GM21717 (cell line): ENCODE measurements around the gene GPR108.

Experiments
- ATAC-seq: cut with Tn5 transposase; IDR thresholded peaks from one replicate; pipeline ENCODE4 v1.9.1; 2021; ENCODE audit warnings: mild to moderate bottlenecking, moderate library complexity; ENCODE audit not compliant: unreplicated experiment

Gene GPR108

DNA sequence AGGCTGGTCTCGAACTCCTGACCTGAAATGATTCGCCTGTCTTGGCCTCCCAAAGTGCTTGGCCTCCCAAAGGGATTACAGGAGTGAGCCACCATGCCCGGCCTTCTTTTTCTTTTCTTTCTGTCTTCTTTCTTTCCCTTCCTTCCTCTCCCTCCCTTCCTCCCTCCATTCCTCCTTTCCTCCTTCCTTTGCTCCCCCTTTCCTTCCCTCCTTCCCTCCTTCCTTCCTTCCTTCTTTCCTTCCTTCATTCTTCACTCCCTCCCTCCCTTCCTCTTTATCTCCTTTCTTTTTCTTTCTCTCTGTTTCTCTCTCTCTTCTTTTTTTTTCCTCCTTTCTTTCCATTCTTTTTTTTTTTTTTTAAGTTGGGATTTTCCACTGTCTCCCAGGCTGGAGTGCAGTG is 29.0 kb downstream of the GPR108 start:
- ATAC-seq, result no peak

DNA sequence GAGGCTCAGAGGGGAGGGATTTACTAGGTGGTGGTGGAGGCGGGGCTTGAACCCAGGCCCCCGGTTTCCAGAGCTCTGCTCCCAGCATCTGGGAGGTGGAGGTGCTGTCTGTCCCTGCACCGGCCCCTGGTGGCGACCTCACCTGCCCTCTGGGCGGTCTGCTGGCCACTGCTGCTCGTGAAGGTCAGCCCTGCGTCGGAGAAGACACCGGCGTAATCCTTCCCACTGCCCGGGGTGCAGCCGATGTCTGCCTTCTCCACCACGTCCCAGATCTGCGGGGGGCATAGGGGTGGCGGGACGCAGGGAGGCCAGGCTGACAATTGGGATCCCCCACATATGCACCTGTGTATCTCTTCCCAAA is 29.7 kb downstream of the GPR108 start:
- ATAC-seq, result no peak

- no peak for ATAC-seq
Measured at GRCh38 chr19:6707011-6707657, 30.2 kb downstream of the GPR108 start.

DNA sequence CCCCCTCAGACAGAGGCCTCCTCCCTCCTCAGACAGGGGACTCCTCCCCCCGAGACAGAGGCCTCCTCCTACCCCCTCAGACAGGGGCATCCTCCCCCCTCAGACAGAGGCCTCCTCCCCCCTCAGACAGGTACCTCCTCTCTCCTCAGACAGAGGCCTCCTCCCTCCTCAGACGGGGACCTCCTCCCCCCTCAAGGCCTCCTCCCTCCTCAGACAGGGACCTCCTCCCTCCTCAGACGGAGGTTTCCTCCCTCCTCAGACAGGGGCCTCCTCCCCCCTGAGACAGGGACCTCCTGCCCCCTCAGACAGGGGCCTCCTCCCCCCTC is 30.8 kb downstream of the GPR108 start:
- no peak for ATAC-seq

GRCh38 chr19:6705931-6706632 is 31.3 kb downstream of the GPR108 start:
- ATAC-seq, result no peak

DNA sequence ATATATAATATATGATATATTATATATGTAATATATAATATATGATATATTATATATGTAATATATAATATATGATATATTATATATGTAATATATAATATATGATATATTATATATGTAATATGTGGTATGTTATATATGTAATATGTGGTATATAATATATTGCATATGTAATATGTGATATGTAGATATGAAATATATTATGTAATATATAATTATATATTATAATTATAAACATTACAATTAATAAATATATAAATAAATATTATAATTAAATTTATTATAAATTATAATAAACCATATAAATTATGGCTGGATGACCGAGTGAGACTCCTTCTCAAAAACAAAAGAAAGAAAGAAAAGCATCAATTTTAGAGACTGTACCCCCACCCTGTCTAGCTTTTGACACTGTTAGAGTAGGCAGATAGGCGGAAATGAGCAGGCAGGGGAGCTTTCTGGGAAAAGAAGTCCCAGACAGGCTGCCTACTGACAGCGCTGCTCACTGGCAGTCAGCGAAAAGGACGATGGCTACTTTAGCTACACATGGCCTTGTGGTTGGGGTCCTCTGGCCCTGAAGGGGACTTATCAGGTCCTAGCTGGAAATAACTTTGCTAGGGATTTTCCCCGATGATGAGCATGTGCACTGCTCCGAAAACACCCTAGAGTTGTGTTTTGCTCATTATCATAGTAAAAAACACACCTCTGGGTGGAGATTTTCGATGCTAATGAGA is 36.6 kb downstream of the GPR108 start:
- ATAC-seq, result no peak

DNA sequence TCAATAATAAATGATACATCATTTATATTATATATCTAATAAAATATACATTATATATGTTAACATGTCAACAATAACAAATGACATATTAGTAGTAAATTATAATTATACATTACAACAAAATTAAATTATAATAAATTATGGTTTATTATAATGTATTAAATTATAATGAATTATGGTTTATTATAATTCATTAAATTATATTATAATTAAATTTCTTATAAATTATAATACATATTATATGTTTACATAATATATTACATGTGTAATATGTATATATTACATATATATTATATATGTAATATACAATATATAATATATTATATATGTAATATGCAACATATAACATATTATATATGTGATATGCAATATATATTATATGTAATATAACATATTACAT is 37.4 kb downstream of the GPR108 start:
- no peak for ATAC-seq

DNA sequence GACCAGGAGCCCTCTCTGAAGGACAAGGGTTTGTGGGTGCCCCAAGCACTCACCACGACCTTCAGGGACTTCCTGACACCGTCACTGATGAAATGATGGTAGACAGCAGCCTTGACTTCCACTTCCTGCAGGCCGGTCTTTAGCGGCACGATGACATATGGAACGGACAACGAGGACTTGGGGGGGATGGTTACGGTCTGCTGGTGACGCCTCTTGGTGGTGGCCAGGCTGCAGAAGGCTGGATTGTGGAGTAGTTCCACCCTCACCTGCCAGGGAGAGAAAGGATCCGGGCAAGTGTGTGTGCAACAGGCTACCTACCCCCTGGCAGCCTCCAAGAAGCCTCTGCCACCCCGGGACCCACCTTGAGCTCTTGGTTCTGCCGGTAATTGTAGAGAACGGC is 40.1 kb downstream of the GPR108 start:
- ATAC-seq, result no peak

DNA sequence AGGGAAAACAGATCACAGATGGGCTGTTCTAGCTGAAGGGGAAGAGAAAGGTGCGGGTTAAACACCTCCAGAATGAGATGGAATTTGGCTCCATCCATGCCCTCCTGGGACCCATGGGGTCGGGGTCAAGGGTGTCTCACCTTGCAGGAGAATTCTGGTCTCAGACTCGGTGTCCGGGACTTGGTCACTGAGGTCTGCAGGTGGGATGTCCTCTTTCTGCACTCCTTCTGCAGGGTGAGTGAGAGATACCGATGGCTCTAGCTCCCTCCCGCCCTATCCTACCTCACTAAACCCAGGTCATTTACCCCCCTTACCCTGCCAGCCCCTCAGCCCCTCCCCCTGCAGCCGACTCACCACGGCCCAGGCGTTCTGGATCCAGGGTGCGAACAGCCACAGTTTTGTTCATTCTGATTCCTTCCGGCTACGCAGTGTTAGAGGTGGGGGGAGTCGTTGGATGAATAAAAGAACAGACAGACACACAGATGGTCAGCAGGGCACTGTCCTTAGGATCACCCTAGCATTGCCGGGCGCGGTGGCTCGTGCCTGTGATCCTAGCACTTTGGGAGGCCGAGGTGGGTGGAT is 41.0 kb downstream of the GPR108 start:
- no peak for ATAC-seq

DNA sequence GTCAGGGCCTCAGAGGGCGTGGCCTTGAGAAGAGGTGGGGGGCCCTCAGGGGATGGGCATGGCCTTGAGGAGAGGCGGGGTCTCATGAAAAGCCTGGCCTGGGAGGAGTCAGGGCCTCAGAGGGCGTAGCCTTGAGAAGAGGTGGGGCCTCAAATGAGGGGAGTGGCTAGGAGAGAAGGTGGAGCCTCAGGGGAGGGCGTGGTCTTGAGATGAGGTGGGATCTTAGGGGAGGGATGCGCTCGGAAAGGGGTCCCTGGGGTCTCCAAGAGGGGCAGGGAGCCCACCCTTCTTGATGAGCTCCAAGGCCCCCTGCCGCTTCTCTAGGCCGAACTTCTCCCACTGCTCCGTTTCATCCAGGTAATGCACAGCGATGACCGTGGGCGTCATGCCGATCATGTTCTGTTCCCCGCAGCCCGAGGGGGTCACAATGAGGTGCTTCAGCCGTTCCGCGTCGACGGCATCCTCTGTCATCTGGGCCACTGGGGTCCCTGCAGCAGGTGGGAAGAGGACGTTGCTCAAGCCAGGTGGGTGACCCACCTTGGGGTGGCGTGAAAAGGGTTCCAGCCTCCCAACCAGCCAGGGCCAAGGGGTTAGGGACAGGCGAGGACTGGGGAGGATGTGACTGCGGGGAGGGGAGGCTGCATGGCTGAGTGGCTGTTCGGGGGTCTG is 43.1 kb downstream of the GPR108 start:
- ATAC-seq, result no peak

GRCh38 chr19:6693681-6694080 is 43.7 kb downstream of the GPR108 start:
- ATAC-seq, result no peak

GRCh38 chr19:6693056-6693471 is 44.3 kb downstream of the GPR108 start:
- no peak for ATAC-seq

GRCh38 chr19:6692027-6692426 is 45.4 kb downstream of the GPR108 start:
- ATAC-seq, result no peak

GRCh38 chr19:6691342-6691741 is 46.0 kb downstream of the GPR108 start:
- ATAC-seq, result no peak

GRCh38 chr19:6690160-6690885 is 47.1 kb downstream of the GPR108 start:
- no peak for ATAC-seq

- no peak for ATAC-seq
Measured at GRCh38 chr19:6687114-6687513, 50.3 kb downstream of the GPR108 start.

DNA sequence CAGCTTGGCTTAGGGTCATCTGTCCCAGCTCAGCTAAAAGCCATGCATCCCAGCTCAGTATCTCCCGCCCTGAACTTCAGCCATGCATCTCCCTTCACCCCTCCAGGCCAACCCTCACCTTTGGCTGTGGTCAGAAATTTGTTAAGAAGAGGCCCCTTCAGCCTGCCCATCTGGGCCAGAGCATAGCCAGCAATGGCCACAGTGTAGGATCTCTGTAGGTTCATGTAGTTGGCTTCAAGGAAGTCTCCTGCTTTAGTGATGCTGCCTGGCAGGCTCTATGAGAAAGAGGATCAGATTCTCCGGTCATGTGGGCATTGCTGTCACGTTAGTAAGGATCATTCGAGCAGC is 50.8 kb downstream of the GPR108 start:
- ATAC-seq, result no peak

DNA sequence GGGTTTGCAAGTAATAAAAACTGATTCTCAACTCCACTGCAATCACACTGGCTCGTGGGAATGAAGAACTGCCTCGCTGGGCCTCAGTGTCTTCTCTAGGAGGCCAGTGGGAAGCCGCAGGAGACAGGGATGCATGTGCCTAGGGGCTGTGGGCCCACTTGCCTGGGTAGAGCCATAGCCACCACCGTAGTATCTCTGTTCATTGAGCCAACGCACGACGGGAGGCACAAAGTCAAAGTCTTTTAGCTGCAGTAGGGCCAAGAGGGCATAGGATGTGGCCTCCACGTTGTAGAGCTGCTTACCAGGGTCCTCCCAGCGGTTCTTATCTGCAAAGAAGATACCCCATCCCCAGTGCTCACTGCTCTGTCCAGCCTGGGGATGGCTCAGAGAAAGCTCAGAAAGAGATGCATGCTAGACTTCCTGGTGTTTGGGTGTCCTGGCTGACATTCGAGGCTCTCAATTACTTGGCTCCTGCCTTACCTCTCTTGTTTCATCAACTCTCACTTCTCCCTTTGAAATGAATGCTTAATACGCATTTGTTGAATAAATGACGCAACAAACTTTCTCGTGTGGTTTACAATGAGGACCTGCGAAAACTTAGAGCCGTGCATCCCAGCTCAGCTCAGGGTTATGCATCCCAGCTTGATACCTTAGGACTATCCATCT is 51.3 kb downstream of the GPR108 start:
- no peak for ATAC-seq

DNA sequence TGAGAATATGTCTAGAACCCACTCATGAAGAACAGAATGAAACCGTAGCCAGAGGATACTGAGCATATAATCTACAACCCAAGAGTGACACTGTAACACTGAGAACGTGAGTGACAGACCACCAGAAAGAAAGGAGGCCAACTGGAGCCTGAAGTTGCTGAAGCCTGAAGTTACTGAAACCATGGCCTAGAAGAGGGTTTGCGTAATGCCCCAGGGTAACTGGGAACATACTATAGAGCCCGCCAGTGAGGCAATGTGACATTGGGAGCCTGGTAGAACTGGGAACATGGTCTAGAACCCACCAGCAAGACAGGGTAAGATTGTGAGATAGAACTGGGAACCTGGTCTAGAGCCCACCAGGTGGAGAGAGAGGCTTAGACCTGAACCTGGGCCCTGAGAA is 51.9 kb downstream of the GPR108 start:
- ATAC-seq, result no peak

- no peak for ATAC-seq
Measured at GRCh38 chr19:6683971-6684370, 53.4 kb downstream of the GPR108 start.
